Kasumi-1 (cell line): ENCODE data around the gene ARID3A.
"Not testable (repeated sequence)": the region's sequence is repeated elsewhere in the genome, so short reads cannot be mapped to it uniquely, and the experiment has no call there.

Experiments used
- DNase-seq, 2 experiments: peaks; one replicate each; lab custom pipeline; 2025; lab: John Stamatoyannopoulos, UW

ARID3A gene

DNA sequence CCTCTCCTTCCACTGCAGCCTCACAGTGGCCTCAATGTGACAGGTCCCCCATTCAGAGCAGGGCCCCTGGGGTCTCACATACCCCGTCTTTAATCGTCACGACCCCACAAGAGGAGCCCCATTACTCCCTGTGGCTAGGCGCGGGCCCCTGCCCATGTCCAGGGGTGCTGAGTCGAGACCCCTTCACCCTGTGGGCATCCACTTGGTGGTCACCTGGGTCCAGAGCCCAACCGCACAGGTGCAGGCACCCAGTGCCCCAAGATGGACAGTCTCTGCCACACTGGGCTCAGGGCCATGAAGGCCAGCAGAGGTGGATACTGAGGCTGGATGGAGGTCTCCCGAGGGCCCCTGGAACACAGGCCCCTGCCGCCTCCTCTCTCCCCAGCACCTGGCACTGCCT is 92.1 kb downstream of the ARID3A start:
- no peak for DNase-seq

DNA sequence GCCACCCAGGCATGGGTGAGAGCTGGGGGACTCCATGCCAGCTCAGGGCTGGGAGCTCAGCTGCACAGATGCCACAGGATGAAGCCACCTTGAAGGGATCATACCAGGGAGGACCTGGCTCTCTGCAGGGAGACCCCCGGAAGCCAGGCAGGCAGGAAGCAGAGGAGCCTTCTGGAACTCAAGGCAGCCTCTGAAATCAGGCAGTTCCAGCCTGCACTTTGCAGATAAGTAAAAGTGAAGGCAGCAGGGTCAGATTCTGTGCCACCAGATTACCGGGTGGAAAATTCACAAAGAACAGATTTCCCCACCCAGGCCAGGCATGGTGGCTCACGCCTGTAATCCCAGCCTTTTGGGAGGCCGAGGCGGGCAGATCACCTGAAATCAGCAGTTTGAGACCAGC is 92.6 kb downstream of the ARID3A start:
- no peak for DNase-seq

DNA sequence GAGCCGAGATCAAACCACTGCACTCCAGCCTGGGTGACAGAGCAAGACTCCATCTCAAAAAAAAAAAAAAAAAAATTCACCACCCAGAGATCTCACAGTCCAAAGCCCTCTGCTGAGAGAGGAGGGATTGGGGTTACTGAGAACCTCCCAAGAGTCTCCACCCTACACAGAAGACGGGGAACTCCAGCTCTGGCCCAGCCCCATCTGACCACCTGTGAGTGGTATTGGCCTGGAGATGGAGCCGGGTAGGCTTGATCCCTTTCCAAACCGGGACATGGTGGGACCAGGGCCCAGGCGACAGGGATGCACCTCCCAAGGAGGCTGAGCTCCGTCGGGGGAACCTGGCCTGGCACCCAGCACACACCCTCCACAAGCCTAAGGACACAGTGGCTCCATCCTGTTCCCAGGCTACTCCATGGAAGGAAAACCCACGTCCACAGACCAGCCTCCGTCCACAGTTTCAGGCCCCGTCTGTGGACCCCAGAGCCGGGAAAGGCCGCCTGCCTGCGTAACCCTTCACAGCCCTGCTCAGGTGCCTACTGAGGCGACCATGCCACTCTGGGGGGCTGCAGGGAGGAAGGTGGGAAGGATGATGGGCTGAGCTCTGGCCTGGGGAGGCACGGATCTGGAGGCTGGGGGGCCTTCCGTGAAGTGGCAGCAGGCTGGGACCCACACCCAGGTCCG is 93.2 kb downstream of the ARID3A start:
- DNase-seq: no peak

DNA sequence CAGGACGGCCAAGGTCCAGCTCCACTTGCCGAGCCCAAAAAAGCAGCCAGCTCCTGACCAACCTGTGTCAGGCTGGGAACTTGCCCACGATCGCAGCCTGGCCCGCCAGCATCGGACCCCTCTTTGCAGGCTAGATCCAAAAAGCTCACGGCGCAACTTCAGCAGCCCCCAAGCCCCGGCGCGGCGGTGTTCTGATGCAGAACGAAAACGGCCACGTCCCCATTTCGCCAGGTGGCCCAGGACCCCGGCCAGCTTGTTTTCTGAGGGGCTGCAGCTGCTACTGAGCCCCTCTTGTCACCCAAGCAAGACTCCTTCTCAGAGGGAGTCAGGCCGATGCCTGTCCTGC is 93.8 kb downstream of the ARID3A start:
- no peak for DNase-seq

DNA sequence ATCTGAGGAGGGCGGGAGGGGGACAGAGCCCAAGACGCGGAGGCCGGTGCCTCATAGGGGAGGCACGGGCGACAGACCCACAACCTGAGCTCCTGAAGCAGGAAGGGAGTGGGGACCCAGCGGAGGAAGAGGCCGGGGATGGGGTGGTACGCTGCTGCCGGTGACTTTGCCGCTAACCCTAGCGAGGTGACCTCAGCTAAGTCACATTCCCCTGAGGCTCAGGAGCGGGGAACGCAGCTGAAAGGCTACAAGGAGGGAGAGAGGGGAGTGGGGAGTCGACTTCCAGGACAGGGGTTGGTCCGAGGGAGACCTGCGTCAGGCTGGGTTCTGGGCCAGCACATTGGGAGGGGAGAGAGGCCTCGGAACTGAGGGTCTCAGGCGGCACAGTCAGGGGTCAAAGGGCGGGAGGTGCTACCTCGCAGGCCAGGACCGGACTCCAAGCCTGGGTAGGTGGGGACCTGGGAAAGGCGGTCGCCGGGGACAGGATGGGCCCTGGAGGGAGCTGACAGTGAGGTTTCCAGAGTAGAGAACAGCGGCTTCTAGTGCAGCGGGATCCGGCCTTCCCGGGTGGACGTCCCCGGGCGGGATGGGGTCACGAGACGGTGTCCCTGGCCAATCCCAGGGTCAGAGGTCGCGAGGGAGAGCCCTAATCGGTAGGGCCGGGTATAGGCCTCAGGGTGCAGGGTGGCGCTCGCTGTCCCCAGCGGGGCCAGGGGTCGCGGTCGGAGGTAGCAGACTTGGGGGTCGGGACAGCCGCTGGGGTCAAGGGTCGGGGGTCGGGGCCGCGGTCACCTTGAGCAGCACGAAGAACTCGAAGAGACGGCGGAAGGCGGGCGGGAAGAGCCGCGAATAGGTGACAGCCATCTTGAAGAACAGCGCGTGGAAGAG is 94.4 kb downstream of the ARID3A start:
- no peak for DNase-seq

DNA sequence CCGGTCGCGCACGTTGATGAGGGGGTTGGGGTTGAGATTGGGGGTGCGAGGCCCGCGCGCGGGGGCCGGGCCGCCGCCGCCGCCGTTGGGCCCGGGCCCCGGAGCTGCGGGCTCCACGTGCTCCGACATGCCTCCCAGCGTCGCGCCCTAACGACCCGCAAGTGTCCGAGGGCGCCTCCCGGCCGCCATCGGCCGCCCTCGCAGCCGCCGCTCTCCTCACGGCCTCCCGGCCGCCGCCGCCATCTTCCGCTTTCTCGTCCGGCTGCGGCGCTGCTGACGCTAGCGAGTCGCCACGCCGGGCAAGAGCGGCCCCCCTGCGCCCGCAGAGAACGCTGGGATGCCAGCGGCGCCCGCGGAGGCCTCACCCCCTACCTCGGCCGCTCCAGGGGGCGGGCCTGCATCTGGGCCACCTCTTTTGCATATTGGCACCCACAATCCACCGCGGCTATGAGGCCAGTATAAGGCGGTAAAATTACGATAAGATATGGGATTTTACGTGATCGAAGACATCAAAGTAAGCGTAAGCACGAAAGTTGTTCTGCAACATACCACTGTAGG is 95.1 kb downstream of the ARID3A start, which contains the start of gene TMEM259:
Gene TMEM259, minus strand, starts transcription at position 256 of the 558 bp plus-strand sequence. Its CDS starts 127 bp downstream, at position 129.
- peak; percentile 89 to 93 for DNase-seq

DNA sequence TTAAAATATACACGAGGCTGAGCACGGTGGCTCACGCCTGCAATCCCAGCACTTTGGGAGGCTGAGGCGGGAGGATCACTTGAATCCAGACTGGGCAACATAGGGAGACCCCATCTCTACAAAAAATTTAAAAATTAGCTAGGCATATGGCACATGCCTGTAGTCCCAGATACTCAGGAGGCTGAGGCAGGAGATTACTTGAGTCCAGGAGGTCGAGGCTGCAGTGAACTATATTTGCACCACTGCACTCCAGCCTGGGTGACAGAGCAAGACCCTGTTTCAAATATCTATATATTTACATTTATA is 98.0 kb downstream of the ARID3A start:
- not testable (repeated sequence) for DNase-seq

DNA sequence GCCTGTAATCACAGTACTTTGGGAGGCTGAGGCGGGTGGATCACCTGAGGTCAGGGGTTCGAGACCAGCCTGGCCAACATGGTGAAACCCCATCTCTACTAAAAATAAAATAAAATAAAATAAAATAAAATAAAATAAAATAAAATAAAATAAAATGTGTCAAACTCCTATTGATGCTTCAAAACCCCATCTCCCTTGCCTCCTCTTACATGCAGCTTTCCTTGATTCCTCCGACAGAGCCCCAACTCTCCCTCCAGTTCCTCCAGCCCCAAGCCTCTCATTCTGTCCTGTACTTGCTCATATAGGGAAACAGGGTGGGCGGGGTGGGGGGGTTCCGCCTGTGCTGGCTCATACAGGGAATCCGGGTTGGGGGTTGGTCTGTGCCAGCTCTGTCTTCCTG is 99.2 kb downstream of the ARID3A start:
- not testable (repeated sequence) for DNase-seq
